ENCODE results near the gene AGO1. TPM values are rescaled to one million over a fixed set of nuclear protein-coding genes. Genes with fewer than 3 reads are reported as not detected.

The AGO1 gene
- 9.5 TPM for total RNA-seq

DNA sequence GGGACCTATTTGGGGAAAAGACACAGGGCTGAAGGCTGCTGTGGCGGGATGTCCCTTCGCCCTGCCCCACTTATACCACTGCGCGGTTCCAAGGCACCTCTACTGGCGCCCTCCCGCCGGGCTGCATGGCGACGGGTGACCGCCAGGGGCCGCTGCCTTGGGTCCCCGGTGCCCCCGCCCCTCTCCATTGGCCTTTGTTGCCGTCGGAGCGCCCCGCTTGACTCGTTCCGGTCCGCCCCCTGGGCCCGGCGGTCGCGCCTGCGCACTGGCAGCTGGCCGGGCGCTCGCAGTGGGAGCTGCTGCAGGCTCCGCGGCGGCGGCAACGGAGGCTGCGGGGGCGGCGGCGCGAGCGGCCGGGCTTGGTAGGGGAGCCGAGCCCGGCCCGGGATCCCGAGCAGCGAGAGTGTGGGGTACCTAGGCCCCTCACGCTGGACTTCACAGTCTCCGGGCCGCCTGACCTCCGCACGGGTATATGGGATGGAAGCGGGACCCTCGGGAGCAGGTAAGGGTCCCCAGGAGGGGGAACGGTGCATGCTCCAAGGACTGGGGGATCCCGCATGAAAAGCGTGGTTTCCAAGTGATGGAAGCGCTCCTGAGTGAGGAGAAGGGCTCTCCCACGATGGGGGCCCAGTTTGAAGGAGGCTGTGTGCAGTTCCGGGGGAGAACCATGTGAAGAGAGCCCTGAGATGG lies at the start of gene AGO1:
Gene AGO1 (plus strand): TSS at position 265 of the 690 bp plus-strand sequence. CDS start 213 bp downstream, at position 478.
- peak; percentile 83 for DNase-seq

DNA sequence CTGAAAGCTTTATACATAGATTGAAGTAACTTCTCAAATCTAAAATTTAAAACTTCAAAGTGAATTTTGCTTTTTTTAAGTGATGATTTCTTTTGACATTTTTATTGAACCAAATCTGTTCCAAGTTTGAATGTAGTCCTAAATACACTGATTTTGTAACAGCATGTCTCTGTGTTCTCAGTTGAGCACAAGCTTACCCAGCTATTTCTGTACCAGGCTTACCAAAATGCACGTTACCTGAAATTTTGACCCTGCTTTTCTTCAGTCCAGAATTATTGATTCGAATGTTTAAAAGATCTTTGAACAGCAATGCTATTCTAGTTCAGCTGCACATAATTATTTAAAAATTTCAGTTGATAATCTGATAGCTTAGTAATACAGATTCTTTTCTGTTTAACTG lies 49.6 kb upstream of the AGO1 start:
- no peak for DNase-seq

DNA sequence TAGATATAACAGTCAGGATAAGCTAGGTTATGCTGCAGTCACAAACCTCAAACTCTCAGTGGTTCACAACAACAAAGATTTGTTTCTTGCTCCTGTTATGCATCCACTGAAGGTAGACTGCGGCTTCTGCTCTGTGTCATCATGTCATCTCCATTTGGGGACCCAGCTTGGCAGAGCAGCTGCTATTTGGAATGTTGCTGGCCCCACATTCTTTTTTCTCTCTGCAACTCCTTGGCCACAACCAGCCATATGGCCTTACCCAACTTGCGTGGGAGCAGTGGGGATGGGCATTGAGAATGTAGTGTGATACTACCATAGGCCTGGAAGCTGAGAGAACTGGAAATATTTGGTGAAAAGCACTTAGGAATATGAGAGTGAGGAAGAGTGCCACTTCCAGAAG lies 48.8 kb upstream of the AGO1 start:
- no peak for DNase-seq

DNA sequence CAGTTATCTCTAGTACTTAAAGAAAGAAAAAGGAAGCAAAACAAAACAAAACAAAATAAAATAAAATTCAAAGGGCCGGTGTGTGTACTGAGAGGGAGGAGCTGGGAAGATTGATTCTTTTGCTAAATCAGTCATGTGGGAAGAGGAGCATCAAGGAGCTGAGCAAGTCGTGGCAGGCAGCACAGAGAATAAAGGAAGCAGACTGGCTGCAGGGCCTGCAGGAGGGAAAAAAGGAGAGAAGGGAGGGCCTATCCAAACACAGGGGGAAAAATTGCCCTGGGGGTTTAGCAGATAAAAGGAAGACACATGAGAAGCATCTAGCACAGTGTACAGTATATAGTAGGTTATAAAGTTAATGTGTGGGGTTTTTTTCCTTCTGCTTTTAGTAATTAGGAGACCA lies 47.6 kb upstream of the AGO1 start:
- no peak for DNase-seq

DNA sequence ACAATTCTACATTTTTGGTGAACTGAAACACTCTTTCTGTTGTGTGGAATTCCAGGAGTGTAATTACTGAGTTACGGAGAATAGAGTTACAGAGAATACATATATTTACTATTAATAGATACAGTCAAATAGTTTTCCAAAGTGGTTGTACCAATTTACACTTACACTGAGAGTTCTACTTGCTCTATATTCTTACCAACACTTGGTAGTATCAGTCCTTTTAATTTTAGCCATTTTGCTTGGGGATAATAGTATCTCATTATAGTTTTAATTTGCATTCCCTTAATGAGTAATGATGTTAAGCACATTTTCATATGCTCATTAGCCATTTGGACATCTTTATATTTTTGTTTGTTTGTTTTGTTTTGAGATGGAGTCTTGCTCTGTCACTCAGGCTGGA lies 46.3 kb upstream of the AGO1 start:
- no peak for DNase-seq

DNA sequence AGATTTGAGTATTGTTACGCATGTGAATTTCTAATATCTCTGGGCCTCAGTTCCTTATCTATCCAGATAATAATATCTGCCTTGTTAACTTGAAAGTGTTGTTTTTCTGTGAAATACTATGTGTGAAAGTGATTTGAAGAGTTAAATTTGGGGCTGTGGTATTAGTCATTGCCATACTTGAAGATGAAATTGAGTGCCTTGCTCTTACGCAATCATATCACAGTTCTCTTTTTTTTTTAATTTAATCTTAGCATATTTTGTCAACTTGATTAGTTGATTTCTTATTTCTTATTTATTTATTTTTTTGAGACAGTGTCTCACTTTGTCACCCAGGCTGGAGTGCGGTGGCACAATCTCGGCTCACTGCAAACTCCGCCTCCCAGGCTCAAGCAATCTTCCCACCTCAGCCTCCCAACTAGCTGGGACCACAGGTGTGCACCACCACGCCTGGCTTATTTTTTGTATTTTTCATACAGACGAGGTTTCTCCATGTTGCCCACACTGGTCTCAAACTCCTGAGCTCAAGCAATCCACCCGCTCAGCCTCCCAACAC lies 44.2 kb upstream of the AGO1 start:
- DNase-seq, result no peak

- DNase-seq, result no peak
Observed at GRCh38 chr1:35844826-35845225, 38.2 kb upstream of the AGO1 start.

GRCh38 chr1:35845766-35846165 lies 37.2 kb upstream of the AGO1 start:
- DNase-seq, result no peak

GRCh38 chr1:35847935-35848565 lies 35.0 kb upstream of the AGO1 start:
- no peak for DNase-seq

GRCh38 chr1:35850051-35850450 lies 33.0 kb upstream of the AGO1 start:
- no peak for DNase-seq

- no peak for DNase-seq
Observed at GRCh38 chr1:35850716-35851115, 32.3 kb upstream of the AGO1 start.

- peak; percentile 84 for DNase-seq
Observed at GRCh38 chr1:35851132-35851869, 31.7 kb upstream of the AGO1 start.

DNA sequence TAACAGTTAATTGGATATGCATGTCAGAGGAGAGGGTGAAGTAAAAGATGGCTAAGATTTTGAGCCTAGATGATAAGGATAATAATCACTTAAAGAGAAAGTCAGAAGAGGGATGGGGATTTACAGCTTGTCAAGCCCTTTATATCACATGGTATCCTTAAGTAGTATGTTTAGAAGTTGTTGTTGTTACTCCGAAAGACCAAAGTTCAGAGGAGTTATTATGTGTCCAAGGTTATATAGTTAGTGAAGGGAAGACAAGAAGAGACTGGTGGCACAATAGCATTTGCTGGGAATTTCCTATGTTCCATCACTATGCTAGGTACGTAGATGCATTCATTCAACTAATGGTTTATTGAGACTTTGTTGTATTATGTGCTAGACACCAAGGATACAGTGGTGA lies 30.8 kb upstream of the AGO1 start:
- no peak for DNase-seq

- DNase-seq, result peak; percentile 15
Observed at GRCh38 chr1:35854989-35855700, 27.9 kb upstream of the AGO1 start.

- DNase-seq, result no peak
Observed at GRCh38 chr1:35856964-35857363, 26.0 kb upstream of the AGO1 start.

DNA sequence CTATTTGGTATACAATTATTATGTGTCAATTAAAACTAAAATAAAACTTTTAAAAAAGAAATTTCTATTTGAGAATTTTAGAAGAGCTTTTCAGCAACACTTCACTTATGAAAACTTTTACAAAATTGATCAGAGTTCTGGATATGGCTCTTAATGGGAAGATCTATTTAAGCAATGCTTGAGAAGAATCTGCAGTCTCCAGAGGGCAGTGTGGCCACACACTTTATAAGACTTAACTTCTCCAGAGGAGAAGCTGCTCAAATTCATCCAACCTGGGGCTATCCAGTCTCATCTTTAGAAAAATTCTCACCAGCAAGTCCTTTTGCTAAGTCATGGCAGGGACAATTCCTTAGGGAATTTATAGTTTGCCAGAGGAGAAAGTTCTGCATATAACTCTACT lies 25.2 kb upstream of the AGO1 start:
- DNase-seq, result no peak

DNA sequence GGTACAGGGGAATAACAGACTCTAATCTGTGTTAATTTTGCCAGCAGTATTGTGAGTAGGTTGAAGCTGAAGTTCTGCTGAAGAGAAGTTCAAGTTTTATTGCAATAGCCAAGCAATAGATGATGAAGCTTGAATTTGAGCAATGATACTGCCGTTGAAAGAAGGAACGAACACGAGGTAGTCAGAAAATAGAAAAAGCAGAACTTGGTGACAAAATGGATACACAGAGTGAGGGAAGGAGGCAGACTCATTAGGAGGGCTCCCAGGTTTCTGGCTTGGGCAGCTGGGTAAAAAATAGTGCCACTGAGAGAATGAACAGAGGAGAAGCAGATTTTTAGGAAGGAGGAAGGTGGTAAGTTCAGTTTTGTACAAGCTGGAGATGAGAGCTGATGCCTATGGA lies 22.3 kb upstream of the AGO1 start:
- DNase-seq, result no peak

- DNase-seq, result no peak
Observed at GRCh38 chr1:35863136-35863535, 19.9 kb upstream of the AGO1 start.

DNA sequence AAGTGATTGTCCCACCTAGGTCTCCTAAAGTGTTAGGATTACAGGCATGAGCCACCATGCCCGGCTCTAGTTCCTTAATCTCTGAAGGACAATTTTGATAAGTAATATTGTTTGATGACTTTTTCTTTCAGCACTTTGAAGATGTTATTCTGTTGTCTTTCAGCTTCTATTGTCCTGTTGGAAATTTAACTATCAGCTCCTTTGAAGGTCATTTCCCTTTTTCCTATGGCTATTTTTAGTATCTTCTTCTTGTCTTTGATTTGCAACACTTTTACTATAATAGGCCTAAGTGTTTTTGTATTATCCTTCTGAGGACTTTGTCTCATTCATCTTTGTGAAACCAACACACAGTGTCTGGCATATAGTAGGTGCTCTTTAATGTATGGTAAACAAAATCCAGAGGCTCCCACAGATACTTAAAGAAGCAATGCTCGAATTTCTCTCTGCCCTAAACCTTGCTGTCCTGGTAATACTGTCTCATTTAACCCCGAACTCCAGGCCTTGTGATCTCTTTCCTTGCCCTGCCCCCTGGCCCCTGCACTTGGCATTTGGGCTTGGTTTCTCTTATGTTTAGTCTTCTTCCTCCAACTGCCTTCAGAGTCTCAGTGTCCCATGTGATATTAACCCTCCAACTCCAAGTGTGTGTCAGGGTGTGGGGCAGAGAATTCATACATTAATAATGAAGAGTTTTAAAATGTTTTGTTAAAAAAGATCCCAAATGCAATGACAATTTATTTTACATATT lies 19.0 kb upstream of the AGO1 start:
- DNase-seq, result no peak

- no peak for DNase-seq
Observed at GRCh38 chr1:35864813-35865212, 18.2 kb upstream of the AGO1 start.

- DNase-seq, result no peak
Observed at GRCh38 chr1:35866991-35867390, 16.0 kb upstream of the AGO1 start.

Data from skin of body (tissue), 2 donors.